Left lung (tissue), 10 donors: ENCODE data around the gene ZW10. TPM values are rescaled to one million over a fixed set of nuclear protein-coding genes. Genes with fewer than 3 reads are reported as not detected.
"Not testable (repeated sequence)": the region's sequence is repeated elsewhere in the genome, so short reads cannot be mapped to it uniquely, and the experiment has no call there.

Source experiments
- ATAC-seq: fragments of 200-7000 bp; cut with Tn5 transposase; one replicate; pipeline ENCODE4 v1.9.1; 2020; ENCODE audit warnings: moderate library complexity
- DNase-seq, 4 donors: peaks; one replicate each; pipeline ENCODE4 v3.0.0-alpha.2; 2013 to 2020
- H3K27ac ChIP-seq, 2 donors: fragments of 200-600 bp; sonication (generic) in 1 of 2; one replicate each; pipeline versions ENCODE4 v1.5.0 to v1.8.0; 2020 to 2021
- H3K27me3 ChIP-seq, 2 donors: fragments of 200-600 bp; sonication (generic) in 1 of 2; one replicate each; pipeline versions ENCODE4 v1.5.0 to v1.8.0; 2020 to 2021
- H3K36me3 ChIP-seq, 2 donors: fragments of 200-600 bp; sonication (generic) in 1 of 2; one replicate each; pipeline versions ENCODE4 v1.5.0 to v1.8.0; 2020 to 2021
- H3K4me1 ChIP-seq, 2 donors: fragments of 200-600 bp; one replicate each; pipeline ENCODE4 v1.8.0; 2021
- H3K4me3 ChIP-seq, 2 donors: fragments of 200-600 bp; sonication (generic) in 1 of 2; one replicate each; pipeline versions ENCODE4 v1.5.0 to v1.8.0; 2020 to 2021; ENCODE audit warnings: mild to moderate bottlenecking in 1 of 2
- H3K9me3 ChIP-seq, 2 donors: fragments of 200-600 bp; sonication (generic) in 1 of 2; one replicate each; pipeline versions ENCODE4 v1.5.0 to v1.8.0; 2020 to 2021
- intact Hi-C, 2 donors: fragments of 100-400 bp; cut with DNase I; formaldehyde crosslinking; loops; one replicate each; pipeline versions ENCODE4 v1.11.2 to v1.14.2; 2022
- polyA plus RNA-seq, 6 donors: library from polyadenylated mRNA; unstranded; fragments of 120-200 nt; gene quantifications; one replicate each; pipeline ENCODE4 v1.2.1, GENCODE V29; 2013; ENCODE audit not compliant: insufficient read length in 6 of 6
- total RNA-seq, 2 donors: library from RNA; stranded (reverse); fragmentation: NEBNext Ultra II Directional; extraction: Animal tissue kit (Norgen Biotek cat#: 25700); gene quantifications; one replicate each; pipeline ENCODE4 v1.2.1, GENCODE V29; 2021
- TF ChIP-seq, protein P1 (sequence below), 2 donors: fragments of 200-600 bp; sonication (generic) in 1 of 2; IDR thresholded peaks; one replicate each; pipeline versions ENCODE4 v1.5.0 to v1.8.0; 2021; ENCODE audit warnings: antibody characterized with exemption in 2 of 2
- donor health status: DM: no; HTN: yes; CAD: no.
- donor health status: DM: no; HTN: no; CAD: no.

ZW10 gene
- total and polyA plus RNA-seq, 8 donors: 10.3 to 25.5 (median 21.7) TPM

- Histone ChIP-seq H3K36me3 (no peaks in the 10 kb centered on the region), H3K9me3 (peaks cover 0 to 20% of the 10 kb centered on the region in 2 donors), H3K4me3 (no peak within 1 kb of the TSS), H3K27ac (no peak within 1 kb of the TSS), H3K27me3 (no peaks in the 10 kb centered on the region), H3K4me1 (no peaks in the 10 kb centered on the region)
- TF ChIP-seq, protein P1, sequence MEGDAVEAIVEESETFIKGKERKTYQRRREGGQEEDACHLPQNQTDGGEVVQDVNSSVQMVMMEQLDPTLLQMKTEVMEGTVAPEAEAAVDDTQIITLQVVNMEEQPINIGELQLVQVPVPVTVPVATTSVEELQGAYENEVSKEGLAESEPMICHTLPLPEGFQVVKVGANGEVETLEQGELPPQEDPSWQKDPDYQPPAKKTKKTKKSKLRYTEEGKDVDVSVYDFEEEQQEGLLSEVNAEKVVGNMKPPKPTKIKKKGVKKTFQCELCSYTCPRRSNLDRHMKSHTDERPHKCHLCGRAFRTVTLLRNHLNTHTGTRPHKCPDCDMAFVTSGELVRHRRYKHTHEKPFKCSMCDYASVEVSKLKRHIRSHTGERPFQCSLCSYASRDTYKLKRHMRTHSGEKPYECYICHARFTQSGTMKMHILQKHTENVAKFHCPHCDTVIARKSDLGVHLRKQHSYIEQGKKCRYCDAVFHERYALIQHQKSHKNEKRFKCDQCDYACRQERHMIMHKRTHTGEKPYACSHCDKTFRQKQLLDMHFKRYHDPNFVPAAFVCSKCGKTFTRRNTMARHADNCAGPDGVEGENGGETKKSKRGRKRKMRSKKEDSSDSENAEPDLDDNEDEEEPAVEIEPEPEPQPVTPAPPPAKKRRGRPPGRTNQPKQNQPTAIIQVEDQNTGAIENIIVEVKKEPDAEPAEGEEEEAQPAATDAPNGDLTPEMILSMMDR (IDR thresholded peaks at IDR 0.05): no peak
- DNase-seq (no peak), ATAC-seq (no peak)
- intact Hi-C loops: no loop called here
These were observed 67.4 kb downstream of the ZW10 start, which contains the start of gene TMPRSS5 for GRCh38 chr11:113705871-113706655. TMPRSS5 (minus strand) TSS chr11:113706308; CDS start chr11:113706224, 84 bp downstream.

DNA sequence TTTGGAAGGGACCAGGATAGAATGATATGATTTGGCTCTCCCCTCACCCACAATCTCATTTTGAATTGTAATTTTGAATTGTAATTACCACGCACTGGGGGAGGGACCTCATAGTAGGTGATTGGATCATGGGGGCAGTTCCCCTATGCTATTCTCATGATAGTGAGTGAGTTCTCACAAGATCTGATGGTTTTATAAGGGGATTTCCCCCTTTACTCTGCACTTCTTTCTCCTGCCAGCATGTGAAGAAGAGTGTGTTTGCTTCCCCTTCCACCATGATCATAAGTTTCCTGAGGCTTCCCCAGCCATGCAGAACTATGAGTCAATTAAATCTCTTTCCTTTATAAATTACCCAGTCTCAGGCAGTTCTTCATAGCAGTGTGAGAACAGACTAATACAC is 69.9 kb downstream of the ZW10 start:
- ATAC-seq, H3K4me1 ChIP-seq, H3K27me3 ChIP-seq, H3K27ac ChIP-seq, intact Hi-C loops, H3K9me3 ChIP-seq, DNase-seq, H3K4me3 ChIP-seq, H3K36me3 ChIP-seq: not testable (repeated sequence)

DNA sequence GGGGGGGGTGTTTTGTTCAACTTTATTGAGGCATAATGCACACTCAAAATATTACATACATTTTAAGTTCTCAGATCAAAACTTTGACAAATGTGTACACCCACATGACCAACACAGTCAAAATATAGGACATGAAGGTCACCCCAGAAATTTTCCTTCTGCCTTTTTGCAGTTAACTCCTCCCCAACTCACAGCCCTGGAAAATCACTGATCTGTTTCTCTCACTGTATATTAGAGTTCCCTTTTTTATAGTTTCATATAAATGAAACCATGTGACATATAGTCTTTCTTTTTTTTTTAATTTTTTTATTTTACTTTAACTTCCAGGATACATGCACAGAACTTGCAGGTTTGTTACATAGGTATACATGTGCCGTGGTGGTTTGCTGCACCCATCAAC is 72.0 kb downstream of the ZW10 start:
- Histone ChIP-seq H3K9me3 (no peaks in the 10 kb centered on the region), H3K27me3 (no peaks in the 10 kb centered on the region), H3K27ac (no peak overlapping the region), H3K4me1 (no peaks in the 10 kb centered on the region), H3K36me3 (no peaks in the 10 kb centered on the region), H3K4me3 (no peak overlapping the region)
- DNase-seq (no peak), ATAC-seq (no peak)
- TF ChIP-seq, protein P1 (IDR thresholded peaks at IDR 0.05): no peak
- intact Hi-C loops: no loop called here

GRCh38 chr11:113698515-113698914 is 75.0 kb downstream of the ZW10 start:
- no peaks in the 10 kb centered on the region for H3K9me3 ChIP-seq
- H3K36me3 ChIP-seq: no peaks in the 10 kb centered on the region
- no peaks in the 10 kb centered on the region for H3K27me3 ChIP-seq
- intact Hi-C loops: no loop called here
- H3K27ac ChIP-seq: no peak overlapping the region
- TF ChIP-seq, protein P1 (IDR thresholded peaks at IDR 0.05): no peak
- no peaks in the 10 kb centered on the region for H3K4me1 ChIP-seq
- ATAC-seq (no peak), DNase-seq (no peak)
- H3K4me3 ChIP-seq: no peak overlapping the region

- DNase-seq (no peak), ATAC-seq (no peak)
- H3K27ac ChIP-seq: no peak overlapping the region
- no peaks in the 10 kb centered on the region for H3K9me3 ChIP-seq
- no peaks in the 10 kb centered on the region for H3K36me3 ChIP-seq
- H3K4me1 ChIP-seq: no peaks in the 10 kb centered on the region
- no peaks in the 10 kb centered on the region for H3K27me3 ChIP-seq
- intact Hi-C loops: no loop called here
- TF ChIP-seq, protein P1 (IDR thresholded peaks at IDR 0.05): no peak
- H3K4me3 ChIP-seq: no peak overlapping the region
These were observed 75.6 kb downstream of the ZW10 start for GRCh38 chr11:113697756-113698407.
